Ureter (tissue), 1 donor: ENCODE data around the gene DNAH10. TPM values are rescaled to one million over a fixed set of nuclear protein-coding genes. Genes with fewer than 3 reads are reported as not detected.

Source experiments
- DNase-seq: peaks from one replicate; pipeline ENCODE4 v3.0.0-alpha.2; 2020; ENCODE audit warnings: low spot score
- total RNA-seq: library from RNA; stranded (reverse); gene quantifications from one replicate; pipeline ENCODE4 v1.2.4, GENCODE V29; 2023
- donor health status: DM: yes; HTN: yes; CAD: no.

DNAH10 gene, protein sequence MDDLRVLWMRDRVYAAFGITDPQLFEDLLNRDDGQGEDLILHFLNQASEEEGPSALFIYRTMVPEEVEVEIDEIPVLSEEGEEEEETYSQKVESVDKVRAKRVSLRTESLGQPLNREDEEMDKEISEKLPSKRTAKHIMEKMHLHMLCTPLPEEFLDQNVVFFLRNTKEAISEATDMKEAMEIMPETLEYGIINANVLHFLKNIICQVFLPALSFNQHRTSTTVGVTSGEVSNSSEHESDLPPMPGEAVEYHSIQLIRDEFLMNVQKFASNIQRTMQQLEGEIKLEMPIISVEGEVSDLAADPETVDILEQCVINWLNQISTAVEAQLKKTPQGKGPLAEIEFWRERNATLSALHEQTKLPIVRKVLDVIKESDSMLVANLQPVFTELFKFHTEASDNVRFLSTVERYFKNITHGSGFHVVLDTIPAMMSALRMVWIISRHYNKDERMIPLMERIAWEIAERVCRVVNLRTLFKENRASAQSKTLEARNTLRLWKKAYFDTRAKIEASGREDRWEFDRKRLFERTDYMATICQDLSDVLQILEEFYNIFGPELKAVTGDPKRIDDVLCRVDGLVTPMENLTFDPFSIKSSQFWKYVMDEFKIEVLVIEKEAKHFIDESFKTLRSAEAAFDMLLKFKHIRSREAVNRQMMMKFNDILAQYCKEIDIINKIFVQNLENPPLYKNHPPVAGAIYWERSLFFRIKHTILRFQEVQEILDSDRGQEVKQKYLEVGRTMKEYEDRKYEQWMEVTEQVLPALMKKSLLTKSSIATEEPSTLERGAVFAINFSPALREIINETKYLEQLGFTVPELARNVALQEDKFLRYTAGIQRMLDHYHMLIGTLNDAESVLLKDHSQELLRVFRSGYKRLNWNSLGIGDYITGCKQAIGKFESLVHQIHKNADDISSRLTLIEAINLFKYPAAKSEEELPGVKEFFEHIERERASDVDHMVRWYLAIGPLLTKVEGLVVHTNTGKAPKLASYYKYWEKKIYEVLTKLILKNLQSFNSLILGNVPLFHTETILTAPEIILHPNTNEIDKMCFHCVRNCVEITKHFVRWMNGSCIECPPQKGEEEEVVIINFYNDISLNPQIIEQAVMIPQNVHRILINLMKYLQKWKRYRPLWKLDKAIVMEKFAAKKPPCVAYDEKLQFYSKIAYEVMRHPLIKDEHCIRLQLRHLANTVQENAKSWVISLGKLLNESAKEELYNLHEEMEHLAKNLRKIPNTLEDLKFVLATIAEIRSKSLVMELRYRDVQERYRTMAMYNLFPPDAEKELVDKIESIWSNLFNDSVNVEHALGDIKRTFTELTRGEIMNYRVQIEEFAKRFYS (N-terminal part only)
- 0.60 TPM for total RNA-seq

DNA sequence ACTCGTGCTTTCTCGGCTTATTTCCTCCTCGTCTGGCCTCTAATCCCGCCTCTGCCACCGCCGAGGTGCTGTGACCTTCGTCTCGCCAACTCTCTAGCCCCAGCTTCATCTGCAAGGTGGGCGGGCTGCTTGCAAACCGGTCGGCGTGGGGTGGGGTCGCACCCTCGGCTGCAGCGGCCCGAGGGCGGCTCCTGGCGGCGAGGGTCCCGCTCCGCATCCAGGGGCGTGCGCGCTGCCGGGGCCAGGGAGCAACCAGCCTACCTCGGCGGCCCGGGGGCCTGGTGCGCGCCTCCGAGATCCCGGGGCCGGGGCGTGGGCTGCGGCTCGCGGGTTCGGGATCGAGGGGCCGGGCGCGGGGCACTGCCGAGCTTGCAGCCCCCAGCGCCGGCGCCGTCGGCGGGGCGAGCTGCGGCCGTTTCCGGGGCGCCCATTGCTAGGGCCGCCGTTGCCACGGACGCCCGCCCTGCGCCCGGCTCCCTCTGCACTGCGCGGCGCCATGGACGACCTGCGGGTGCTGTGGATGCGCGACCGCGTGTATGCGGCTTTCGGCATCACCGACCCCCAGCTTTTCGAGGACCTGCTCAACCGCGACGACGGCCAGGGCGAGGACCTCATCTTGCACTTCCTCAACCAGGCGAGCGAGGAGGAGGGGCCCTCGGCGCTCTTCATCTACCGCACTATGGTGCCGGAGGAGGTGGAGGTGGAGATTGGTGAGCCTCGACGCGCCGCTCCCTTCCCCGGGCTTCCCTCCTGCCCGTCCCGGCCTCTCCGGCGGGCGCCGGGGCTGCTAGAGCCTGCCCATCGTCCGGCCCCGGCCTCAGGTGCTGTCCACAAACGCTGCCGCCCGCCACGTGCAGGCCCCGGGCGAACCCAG is at the start of gene DNAH10:
DNAH10 (plus strand) TSS at position 461 of the 874 bp plus-strand sequence; CDS start at position 497, 36 bp downstream.
- DNase-seq = no peak

DNA sequence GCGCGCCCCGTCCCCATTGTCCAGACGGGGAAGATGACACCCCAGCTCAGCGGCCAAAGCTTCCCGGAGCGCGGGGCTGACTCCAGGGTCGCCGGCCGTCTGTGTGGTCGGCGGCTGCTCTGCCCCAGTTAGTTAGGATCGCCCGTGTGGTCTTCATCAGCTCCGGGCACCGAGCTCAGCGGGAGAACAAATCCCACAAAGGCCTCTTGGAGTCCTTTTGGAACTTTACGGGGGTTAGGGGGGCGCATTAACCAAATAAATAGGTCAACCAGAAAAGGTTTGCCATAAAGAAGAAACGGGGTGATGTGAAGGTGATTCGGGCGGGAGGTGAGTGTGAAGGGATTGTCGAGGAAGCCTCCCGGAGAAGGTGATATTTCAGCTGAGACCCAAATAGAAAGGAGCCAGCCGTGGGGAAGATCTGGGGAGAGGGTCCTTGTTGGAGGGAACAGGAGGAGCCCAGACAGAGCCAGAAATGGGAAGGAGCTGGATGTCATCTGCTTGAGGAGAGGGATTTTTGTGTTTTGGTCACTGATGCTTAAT is 49.3 kb upstream of the DNAH10 start:
- no peak for DNase-seq

DNA sequence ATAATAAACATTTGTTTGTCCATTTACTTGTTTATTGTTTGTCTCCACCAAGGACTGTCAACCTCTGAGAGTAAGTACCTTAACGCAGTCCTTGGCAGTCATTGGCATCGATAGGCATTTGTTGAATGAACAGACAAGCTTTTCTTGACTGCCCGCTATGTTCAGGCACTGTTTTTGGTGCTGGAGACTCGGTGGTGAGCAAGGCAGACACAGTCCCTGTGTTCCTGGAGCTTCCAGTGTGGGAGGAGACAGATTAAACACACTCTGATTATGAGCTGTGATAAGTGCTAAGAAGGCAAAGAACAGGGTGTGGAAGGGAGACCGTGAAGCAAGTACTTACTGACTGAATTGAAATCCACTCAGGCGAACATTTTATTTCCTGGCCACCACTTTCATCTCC is 48.7 kb upstream of the DNAH10 start:
- DNase-seq = no peak

DNA sequence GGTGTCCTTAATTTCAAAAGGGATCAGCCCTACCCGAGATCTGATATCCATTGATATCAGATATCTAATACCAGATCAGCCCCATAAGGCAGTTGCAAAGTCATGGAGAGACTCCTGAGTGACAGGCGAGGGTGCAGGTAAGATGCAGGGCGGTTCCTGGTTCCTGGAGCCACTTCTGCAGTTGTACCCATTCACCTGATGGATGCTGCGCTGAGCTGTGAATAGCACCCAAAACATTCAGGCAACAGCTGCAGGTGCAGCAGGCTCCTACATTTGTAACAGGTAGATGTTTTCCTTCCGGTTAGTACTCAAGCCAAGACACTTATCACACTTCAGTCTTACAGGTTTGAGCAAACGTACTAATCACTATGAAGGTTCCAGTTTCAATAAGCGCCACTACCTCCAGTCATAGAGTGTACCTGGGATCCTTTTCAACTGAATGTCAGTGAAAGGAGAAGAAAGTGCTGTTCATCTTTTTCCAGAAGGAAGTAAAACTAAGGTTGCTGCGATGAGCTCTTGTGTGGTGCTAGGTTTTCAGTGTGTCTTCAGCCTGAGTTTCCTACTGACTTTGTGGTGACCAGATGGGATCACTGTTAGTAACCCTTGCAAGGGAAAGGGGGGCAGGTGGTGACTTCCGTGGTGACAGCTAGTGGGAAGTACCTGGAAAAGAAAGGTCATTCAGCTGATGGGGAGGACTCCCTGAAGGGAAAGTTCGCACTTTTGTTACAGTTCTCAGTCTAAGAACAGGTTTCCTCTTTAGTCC is 48.1 kb upstream of the DNAH10 start:
- DNase-seq = no peak

DNA sequence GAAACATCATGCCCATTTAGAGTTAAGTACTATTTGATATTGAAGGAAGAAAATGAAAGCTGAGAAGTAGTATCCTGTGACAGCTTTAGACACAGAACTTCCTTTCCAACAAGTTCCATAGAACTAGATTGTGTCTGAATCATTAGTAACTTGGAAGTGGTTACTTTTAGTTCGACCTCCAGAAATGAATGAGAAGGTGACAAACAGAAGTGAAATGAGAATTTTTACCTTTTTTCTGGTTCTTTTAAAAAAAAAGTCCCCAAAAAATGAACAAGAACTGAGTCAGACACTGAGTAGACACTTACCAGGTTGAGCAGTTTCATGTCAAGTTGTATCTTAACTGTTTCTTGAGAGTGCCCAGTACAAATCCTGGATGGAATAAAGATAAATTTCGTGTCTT is 46.9 kb upstream of the DNAH10 start:
- no peak for DNase-seq

DNA sequence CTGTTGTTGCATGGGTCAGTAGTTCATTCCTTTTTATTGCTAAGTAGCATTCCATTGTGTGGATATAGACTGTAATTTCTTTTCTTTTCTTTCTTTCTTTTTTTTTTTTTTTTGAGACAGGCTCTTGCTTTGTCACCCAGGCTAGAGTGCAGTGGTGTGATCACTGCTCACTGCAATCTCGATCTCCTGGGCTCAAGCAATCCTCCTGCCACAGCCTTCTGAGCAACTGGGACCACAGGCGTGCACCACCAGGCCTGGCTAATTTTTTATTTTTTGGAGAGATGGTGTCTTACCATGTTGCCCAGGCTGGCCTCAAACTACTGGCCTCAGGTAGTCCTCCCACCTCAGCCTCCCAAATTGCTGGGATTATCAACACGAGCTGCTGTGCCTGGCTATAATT is 44.8 kb upstream of the DNAH10 start:
- DNase-seq = no peak

DNA sequence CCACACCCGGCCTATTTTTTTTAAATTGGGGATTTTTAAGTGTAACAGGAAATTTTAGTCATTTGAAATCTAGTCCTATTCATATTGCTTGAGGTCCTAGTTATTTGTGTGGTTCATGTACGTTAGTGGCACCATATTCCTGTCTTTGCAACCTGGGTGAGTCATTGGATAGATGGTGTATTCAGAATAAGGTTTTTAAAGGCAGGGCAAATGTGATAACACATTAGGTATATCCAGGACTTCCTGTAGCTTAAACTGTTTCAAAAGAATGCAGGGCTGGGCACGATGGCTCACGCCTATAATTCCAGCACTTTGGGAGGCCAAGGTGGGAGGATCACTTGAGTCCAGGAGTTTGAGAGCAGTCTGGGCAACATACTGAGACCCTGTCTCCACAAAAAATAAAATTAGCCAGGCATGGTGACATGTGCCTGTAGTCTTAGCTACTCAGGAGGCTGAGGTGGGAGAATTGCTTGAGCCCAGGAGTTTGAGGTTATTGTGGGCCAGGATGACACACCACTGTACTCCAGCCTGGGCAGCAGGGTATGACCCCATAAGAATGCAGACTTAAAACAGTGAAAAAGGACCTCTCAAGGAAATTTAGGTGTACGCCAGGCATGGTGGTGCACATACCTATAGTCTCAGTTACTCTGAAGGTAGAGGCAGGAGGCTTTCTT is 41.8 kb upstream of the DNAH10 start:
- DNase-seq = no peak

DNA sequence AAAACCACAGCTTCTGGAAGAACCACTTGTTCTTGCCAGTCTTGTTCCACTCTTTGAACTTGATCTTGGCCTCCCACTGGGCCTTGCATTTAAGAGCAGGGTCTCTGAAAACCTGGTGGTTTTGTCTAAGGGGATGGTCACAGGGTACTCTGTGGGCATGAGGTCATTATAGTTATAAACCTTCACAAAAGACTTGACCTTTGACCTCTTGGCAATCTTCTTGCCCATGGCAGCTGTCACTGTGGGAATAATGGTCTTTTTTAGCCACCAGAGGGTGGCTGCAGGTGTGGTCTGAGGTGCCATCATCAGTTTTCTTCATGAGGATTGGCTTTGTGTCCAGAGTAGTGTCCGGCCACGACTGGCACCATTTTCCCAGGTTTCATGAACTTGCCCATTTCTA is 40.9 kb upstream of the DNAH10 start:
- no peak for DNase-seq

DNA sequence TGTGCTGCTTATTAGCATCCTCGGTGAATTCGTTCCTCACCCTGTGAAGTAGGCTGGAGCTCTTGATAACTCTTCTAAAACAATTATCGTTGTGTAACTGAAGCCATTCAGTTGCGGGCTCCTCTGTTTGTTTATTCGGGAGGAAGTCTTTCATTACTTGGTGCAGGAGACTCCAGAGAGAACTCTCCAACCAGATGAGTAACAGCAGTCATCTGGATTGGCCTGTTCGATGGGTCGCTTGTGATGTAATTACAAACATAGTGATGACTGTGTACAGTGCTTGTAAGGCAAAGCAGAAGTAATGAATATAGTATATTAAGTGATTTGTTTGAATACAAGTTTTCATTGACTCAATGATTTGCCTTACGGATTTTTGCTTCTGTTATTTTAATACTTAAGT is 39.1 kb upstream of the DNAH10 start:
- DNase-seq = no peak

DNA sequence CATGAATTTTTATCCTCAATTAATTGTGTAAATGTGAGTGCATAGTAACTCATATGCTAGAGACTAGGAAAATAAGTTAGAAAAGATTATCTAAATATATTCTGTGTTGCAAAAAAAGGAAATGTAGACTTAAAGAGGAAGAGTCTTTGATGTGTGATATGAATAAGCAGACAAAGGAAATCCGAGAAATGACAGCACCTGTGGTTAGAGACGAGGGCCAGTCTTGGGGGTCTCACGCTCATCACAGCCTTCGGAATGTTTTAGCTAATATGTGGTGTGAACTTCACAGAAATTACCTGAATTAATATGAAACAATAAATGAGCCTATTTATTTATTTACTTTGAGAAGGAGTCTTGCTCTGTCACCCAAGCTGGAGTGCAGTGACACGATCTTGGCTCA is 38.3 kb upstream of the DNAH10 start:
- no peak for DNase-seq

DNA sequence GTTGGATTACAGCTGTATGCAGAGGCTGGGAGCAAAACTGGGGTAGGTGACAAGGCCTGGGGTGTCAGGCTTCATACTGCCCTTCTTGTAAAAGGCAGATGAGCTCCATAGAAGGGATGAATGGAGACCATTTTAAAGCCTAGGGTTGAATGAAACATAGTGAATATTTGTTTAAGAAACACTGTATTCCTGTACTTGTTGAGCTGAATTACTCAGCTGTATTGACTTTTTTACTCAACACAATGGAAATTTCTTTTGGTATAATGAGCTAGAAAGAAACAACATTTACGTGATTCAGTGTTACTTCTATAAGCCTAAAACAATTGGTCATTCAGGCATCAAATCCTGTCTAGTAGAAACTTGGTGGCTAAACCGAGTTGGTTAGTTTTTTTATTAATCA is 35.9 kb upstream of the DNAH10 start:
- no peak for DNase-seq

DNA sequence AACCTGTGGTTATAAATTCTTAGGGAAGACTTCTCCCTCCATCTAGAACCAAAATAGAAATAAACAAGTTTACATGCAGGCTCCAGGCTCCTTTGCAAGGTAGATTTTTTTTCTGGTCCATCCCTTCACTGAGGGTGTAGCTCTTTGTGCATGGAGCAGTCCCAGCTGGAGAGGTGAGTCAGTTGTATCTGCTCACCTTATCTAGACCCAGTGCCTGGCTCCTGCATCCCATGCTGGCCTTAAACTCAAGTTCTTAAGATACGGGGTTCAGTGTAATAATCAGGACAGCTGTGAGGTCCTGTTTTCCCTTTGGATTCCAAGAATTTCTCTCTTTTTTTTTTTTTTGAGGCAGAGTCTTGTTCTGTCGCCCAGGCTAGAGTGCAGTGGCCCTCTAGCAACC is 35.1 kb upstream of the DNAH10 start:
- DNase-seq = no peak

DNA sequence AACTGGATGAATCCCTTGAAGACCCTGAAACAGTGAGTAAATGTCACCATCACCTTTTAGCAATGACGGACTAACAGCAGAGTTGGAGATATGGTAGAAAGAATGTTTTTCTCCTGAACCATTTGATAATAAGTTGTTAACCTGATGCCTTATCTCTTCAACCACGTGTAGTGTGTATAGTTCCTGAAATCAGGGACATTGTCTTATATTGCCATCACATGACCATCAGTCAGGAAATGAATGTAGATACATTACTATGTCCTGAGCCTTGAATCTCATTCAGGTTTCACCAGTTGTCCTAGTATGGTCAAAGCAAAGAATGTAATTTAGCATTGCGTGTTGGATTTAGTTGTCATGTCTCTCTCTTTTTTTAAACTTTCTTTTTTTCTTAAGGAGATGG is 34.2 kb upstream of the DNAH10 start:
- DNase-seq = no peak

DNA sequence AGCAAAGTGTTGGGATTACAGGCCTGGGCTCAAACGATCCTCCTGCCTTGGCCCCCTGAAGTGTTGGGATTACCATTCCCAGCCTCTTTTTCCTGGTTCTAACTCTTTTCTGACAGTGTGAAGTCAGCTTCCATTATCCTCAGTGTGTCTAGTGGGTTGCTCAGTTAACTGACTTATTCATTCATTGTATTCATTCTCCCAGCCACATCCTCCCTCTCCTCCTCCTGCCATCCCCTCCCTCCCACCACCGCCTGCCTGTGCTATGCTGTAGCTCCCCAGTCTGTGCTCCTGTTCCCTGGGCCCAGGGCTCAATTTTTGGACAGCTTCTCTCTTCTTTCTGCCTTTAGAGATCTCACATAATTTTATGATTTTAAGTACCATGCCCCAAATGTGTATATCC is 30.5 kb upstream of the DNAH10 start:
- no peak for DNase-seq

DNA sequence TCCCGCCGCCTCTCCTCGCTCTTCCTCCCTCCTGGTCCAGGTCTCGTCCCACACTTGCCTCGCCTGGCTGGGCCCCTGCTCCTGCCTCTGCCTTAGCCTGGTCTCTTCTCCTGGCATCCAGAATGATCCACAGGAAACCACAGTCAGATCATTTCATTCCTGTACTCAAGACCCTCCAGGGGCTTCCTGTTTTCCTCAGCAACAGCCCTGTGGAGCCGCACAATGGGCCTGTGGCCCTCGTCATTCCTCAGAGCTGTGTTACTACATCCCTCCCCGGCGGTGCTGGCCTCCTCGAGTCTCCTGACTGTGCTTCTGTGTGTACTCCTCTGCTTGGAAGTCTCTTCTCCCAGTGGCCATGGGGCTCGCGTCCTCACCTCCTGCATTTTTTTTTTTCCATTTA is 29.9 kb upstream of the DNAH10 start:
- no peak for DNase-seq

DNA sequence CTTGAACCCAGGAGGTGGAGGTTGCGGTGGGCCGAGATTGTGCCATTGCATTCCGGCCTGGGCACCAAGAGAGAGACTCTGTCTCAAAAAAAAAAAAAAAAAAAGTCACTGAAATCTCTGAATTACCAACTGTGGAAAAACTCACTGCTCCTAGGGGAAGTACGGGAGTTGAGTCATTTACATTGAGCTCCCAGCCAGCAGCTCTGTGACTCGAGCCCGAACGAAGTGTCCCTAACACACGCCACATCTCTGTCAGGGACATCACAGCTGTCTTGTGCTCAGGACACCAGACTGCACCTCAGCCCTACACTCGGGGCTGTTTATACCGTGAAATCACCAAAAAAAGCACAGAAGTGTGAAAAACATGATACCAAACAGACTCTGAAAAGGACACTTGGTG is 28.9 kb upstream of the DNAH10 start:
- no peak for DNase-seq

DNA sequence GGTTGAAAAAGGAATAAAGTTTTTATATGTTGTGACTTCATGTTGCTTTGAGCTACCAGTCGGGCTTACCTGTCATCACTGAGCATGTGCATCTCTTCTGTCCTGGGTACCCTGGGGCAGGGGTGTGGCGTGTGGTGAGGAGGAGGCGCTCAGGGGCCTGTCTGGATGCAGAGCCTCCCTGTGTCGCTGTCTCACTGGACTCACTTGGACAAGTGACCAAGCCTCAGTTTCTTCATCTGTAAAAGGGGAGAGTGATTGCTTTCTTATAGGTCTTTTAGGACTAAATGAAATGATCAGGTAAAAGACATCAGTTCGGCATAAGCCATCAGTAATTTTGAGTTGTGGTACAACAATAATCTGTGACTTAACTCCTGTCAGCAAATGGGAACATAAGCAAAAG is 27.8 kb upstream of the DNAH10 start:
- no peak for DNase-seq

DNA sequence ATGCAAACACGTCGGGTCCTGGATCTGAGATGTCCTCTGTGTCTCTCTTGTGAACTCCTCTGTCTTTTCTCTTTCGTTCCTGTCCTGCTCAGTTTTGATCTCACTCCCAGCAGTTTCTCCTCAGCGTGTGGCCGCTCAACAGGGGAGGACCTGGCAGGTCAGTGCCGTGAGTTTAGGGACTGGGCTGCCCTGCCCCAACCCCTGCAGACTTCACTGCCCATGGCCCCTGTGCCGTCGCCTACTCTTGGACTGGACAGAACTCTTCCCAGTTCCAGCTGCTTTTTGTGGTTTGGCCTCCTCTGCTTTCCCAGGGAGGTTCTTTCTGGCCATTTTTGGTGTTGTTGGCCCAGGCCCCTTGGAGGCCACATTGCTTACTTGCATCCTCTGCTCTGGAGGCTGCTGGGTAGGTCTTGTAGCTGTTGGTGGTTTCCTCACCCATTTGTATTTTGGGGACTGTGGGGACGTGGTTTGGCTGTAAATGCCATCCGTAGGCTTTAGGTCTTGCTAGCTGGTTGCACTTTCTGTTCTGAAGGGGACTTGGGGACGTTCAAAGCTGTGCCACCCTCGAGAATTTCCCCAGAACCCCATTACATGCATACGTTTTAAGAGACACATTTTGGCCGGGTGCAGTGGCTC is 20.0 kb upstream of the DNAH10 start:
- no peak for DNase-seq

DNA sequence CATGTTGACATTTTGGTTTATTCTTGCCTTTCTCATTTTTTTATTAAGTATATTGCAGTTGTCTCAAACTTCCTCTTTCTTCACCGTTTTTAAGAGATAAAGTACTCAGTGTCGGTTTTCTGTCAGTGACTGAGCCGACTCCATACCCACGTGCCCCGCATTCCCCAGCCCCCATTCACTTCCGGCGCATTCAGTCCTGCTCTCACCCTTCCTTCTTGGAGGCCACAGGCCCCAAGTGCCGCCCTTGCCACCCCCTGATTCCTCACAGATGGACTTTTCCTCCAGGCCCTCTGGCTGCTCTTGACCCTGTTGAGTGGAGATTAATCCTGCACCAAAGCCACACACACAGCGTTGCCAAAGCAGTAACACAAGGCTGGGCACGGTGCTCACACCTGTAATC is 19.1 kb upstream of the DNAH10 start:
- DNase-seq = no peak
